HCT116 (cell line): ENCODE measurements around the gene SELENON. TPM values are rescaled to one million over a fixed set of nuclear protein-coding genes. Genes with fewer than 3 reads are reported as not detected.

ENCODE experiments used
- ATAC-seq: fragments of 200-7000 bp; cut with Tn5 transposase; 2 replicates; pipeline ENCODE4 v1.9.1; 2020; ENCODE audit warnings: mild to moderate bottlenecking, moderate library complexity
- BruUV-seq: library from RNA; stranded (reverse); fragments of 400-500 nt; replicated peaks from 2 replicates; lab custom pipeline; 2021; lab: Mats Ljungman, UMichigan
- CTCF ChIA-PET: fragments of 300-600 bp; sonication (Branson Sonifier 250); formaldehyde crosslinking; loops from one replicate; lab custom pipeline; 2021; ENCODE audit warnings: antibody characterized with exemption; lab: Charles Lee
- POLR2A ChIA-PET: fragments of 300-600, 350-600 bp; sonication (Branson Sonifier 250); formaldehyde crosslinking; loops from one replicate; lab custom pipeline; 2021; ENCODE audit warnings: antibody characterized with exemption; lab: Charles Lee
- RAD21 ChIA-PET, 2 experiments: fragments of 300-600 bp; sonication (Branson Sonifier 250); formaldehyde crosslinking; loops; one replicate each; lab custom pipeline; 2023; ENCODE audit warnings: low total read pairs in 2 of 2; ENCODE audit not compliant: uncharacterized antibody in 2 of 2, unreplicated experiment in 2 of 2, low non-redundant PET in 1 of 2; lab: Charles Lee
- DNase-seq: peaks from one replicate; pipeline ENCODE4 v3.0.0-alpha.2; 2010; ENCODE audit warnings: low read depth, low spot score
- H2AFZ ChIP-seq: fragments of 200-600 bp; shearing (Covaris generic), sonication (generic); 2 replicates; pipeline ENCODE4 v1.6.1; 2017; ENCODE audit warnings: low read depth, mixed run types, mixed read lengths, antibody characterized with exemption, low read length; ENCODE audit not compliant: poor library complexity, severe bottlenecking
- H3K27ac ChIP-seq: 2 replicates; pipeline ENCODE4 v1.5.1; 2012; ENCODE audit warnings: low read depth, low read length
- H3K27me3 ChIP-seq: fragments of 200-600 bp; sonication (generic); 2 replicates; pipeline ENCODE4 v1.6.1; 2016; ENCODE audit warnings: mixed run types, low read length, mixed read lengths; ENCODE audit not compliant: insufficient read depth
- H3K36me3 ChIP-seq, 2 experiments: fragments of 200-500 bp in 1 of 2; fragments of 200-600 bp in 1 of 2; sonication (Bioruptor generic) in 1 of 2; sonication (generic) in 1 of 2; 2 replicates each; pipeline versions ENCODE4 v1.5.1 to v1.6.1; 2014 to 2016; ENCODE audit warnings: low read length in 2 of 2, inconsistent platforms in 1 of 2, mixed read lengths in 1 of 2, mixed run types in 1 of 2; ENCODE audit not compliant: insufficient read depth in 2 of 2, control insufficient read depth in 1 of 2
- H3K4me1 ChIP-seq, 2 experiments: fragments of 200-600 bp in 1 of 2; sonication (generic) in 1 of 2; 2 replicates each; pipeline versions ENCODE4 v1.5.1 to v1.6.1; 2012 to 2017; ENCODE audit warnings: low read length in 2 of 2, inconsistent platforms in 1 of 2, mild to moderate bottlenecking in 1 of 2, mixed read lengths in 1 of 2, mixed run types in 1 of 2, moderate library complexity in 1 of 2; ENCODE audit not compliant: insufficient read depth in 2 of 2, control insufficient read depth in 1 of 2
- H3K4me2 ChIP-seq: fragments of 200-600 bp; sonication (generic); 2 replicates; pipeline ENCODE4 v1.6.1; 2017; ENCODE audit warnings: mixed run types, low read length, mixed read lengths
- H3K4me3 ChIP-seq, 2 experiments: fragments of 200-600 bp in 1 of 2; sonication (generic) in 1 of 2; replicated peaks in 1 of 2; 2 replicates each; pipeline ENCODE4 v1.5.1; 2011 to 2016; ENCODE audit warnings: low read length in 2 of 2, control low read depth in 1 of 2, low read depth in 1 of 2, mild to moderate bottlenecking in 1 of 2, mixed read lengths in 1 of 2, mixed run types in 1 of 2
- H3K79me2 ChIP-seq: fragments of 200-600 bp; sonication (generic); 2 replicates; pipeline ENCODE4 v1.6.1; 2017; ENCODE audit warnings: mild to moderate bottlenecking, mixed run types, low read length, moderate library complexity, mixed read lengths; ENCODE audit not compliant: insufficient read depth
- H3K9ac ChIP-seq: fragments of 200-600 bp; sonication (generic); 2 replicates; pipeline ENCODE4 v1.6.1; 2016; ENCODE audit warnings: low read length, mixed read lengths
- H3K9me2 ChIP-seq: fragments of 200-600 bp; sonication (generic), shearing (Covaris generic); 2 replicates; pipeline ENCODE4 v1.6.1; 2017; ENCODE audit warnings: mixed run types, mild to moderate bottlenecking, moderate library complexity; ENCODE audit not compliant: insufficient read depth
- H3K9me3 ChIP-seq, 2 experiments: fragments of 200-500 bp in 1 of 2; fragments of 200-600 bp in 1 of 2; sonication (Bioruptor generic) in 1 of 2; sonication (generic) in 1 of 2; 2 replicates each; pipeline ENCODE4 v1.6.1; 2014 to 2017; ENCODE audit warnings: low read length in 2 of 2, mixed read lengths in 2 of 2, inconsistent platforms in 1 of 2, low read depth in 1 of 2, mild to moderate bottlenecking in 1 of 2, mixed run types in 1 of 2, moderate library complexity in 1 of 2; ENCODE audit not compliant: control insufficient read depth in 1 of 2, insufficient read depth in 1 of 2
- H4K20me1 ChIP-seq: fragments of 200-600 bp; sonication (generic), shearing (Covaris generic); 2 replicates; pipeline ENCODE4 v1.6.1; 2017; ENCODE audit warnings: mixed run types, mild to moderate bottlenecking, moderate library complexity; ENCODE audit not compliant: insufficient read depth
- CEBPB ChIP-seq: IDR thresholded peaks from 2 replicates; pipeline ENCODE4 v1.6.1; 2012; ENCODE audit warnings: low read depth
- EGR1 ChIP-seq: IDR thresholded peaks from 2 replicates; pipeline ENCODE4 v1.6.1; 2012; ENCODE audit warnings: low read depth
- ELF1 ChIP-seq: IDR thresholded peaks from 2 replicates; pipeline ENCODE4 v1.6.1; 2012; ENCODE audit warnings: low read depth, borderline replicate concordance
- EZH2phosphoT487 ChIP-seq: fragments of 200-600 bp; IDR thresholded peaks from 2 replicates; pipeline ENCODE4 v1.6.1; 2018; ENCODE audit warnings: antibody characterized with exemption, borderline replicate concordance
- FOSL1 ChIP-seq: IDR thresholded peaks from 2 replicates; pipeline ENCODE4 v1.6.1; 2012; ENCODE audit warnings: low read depth
- ZFX ChIP-seq: fragments of 450-650 bp; IDR thresholded peaks from 2 replicates; pipeline ENCODE4 v1.6.1; 2017
- ZNF274 ChIP-seq: fragments of 200-500 bp; sonication (Bioruptor generic); IDR thresholded peaks from 2 replicates; pipeline ENCODE4 v1.6.1; 2014; ENCODE audit warnings: mild to moderate bottlenecking, low read depth, low read length, inconsistent platforms
- intact Hi-C: fragments of 100-400 bp; cut with micrococcal nuclease; formaldehyde crosslinking; loops from 2 replicates; pipeline ENCODE4 v1.10.0; 2022
- total RNA-seq: library from RNA; stranded (reverse); gene quantifications from one replicate; pipeline ENCODE4 v1.2.1, GENCODE V29; 2021; ENCODE audit not compliant: unreplicated experiment
- TF ChIP-seq, protein P1 (sequence below): IDR thresholded peaks from 2 replicates; pipeline ENCODE4 v1.6.1; 2012; ENCODE audit warnings: low read depth

Gene SELENON
- total RNA-seq, 1 experiment from 2014 or later = 85.1 TPM

GRCh38 chr1:25756215-25756614 is 43.8 kb upstream of the SELENON start:
- H3K4me2 ChIP-seq = no peak overlapping the region
- no peaks in the 10 kb centered on the region for H3K9me2 ChIP-seq
- ChIA-PET POLR2A (interaction anchor here (0.6 kb wide), 1 partner anchor 1237 kb away, joined by 4 read pairs; the partner anchor contains the start of gene TRNP1), RAD21 (no interaction called here), CTCF (no interaction called here)
- H3K4me3 ChIP-seq = no peak overlapping the region
- no peaks in the 10 kb centered on the region for H3K36me3 ChIP-seq
- ATAC-seq = no peak
- H3K27ac ChIP-seq = no peak overlapping the region
- no peak overlapping the region for H2AFZ ChIP-seq
- no peaks in the 10 kb centered on the region for H3K4me1 ChIP-seq
- TF ChIP-seq CEBPB (no peak), ELF1 (no peak), EGR1 (no peak), ZNF274 (no peak), FOSL1 (no peak), EZH2phosphoT487 (no peak), ZFX (no peak)
- TF ChIP-seq, protein P1, sequence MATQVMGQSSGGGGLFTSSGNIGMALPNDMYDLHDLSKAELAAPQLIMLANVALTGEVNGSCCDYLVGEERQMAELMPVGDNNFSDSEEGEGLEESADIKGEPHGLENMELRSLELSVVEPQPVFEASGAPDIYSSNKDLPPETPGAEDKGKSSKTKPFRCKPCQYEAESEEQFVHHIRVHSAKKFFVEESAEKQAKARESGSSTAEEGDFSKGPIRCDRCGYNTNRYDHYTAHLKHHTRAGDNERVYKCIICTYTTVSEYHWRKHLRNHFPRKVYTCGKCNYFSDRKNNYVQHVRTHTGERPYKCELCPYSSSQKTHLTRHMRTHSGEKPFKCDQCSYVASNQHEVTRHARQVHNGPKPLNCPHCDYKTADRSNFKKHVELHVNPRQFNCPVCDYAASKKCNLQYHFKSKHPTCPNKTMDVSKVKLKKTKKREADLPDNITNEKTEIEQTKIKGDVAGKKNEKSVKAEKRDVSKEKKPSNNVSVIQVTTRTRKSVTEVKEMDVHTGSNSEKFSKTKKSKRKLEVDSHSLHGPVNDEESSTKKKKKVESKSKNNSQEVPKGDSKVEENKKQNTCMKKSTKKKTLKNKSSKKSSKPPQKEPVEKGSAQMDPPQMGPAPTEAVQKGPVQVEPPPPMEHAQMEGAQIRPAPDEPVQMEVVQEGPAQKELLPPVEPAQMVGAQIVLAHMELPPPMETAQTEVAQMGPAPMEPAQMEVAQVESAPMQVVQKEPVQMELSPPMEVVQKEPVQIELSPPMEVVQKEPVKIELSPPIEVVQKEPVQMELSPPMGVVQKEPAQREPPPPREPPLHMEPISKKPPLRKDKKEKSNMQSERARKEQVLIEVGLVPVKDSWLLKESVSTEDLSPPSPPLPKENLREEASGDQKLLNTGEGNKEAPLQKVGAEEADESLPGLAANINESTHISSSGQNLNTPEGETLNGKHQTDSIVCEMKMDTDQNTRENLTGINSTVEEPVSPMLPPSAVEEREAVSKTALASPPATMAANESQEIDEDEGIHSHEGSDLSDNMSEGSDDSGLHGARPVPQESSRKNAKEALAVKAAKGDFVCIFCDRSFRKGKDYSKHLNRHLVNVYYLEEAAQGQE = no peak
- TF ChIP-seq, all 23 proteins: peak for 0
- peaks cover 16% of the 10 kb centered on the region; the same call in 1 of the 2 replicates for H3K27me3 ChIP-seq
- no TSS peak for BruUV-seq
- no peaks in the 10 kb centered on the region for H4K20me1 ChIP-seq
- H3K79me2 ChIP-seq = no peaks in the 10 kb centered on the region
- no peak for DNase-seq
- H3K9ac ChIP-seq = no peak overlapping the region
- intact Hi-C loops = no loop called here
- no peaks in the 10 kb centered on the region for H3K9me3 ChIP-seq
